CD4-positive, alpha-beta T cell treated with Interleukin-17A for 1 hour (primary cell): Measurements from ENCODE around the gene ESPNL.
"Not testable (repeated sequence)": the region's sequence is repeated elsewhere in the genome, so short reads cannot be mapped to it uniquely, and the experiment has no call there.

Experiments used
- DNase-seq: peaks from one replicate; pipeline ENCODE4 v3.0.0-alpha.2; 2020

ESPNL gene, protein sequence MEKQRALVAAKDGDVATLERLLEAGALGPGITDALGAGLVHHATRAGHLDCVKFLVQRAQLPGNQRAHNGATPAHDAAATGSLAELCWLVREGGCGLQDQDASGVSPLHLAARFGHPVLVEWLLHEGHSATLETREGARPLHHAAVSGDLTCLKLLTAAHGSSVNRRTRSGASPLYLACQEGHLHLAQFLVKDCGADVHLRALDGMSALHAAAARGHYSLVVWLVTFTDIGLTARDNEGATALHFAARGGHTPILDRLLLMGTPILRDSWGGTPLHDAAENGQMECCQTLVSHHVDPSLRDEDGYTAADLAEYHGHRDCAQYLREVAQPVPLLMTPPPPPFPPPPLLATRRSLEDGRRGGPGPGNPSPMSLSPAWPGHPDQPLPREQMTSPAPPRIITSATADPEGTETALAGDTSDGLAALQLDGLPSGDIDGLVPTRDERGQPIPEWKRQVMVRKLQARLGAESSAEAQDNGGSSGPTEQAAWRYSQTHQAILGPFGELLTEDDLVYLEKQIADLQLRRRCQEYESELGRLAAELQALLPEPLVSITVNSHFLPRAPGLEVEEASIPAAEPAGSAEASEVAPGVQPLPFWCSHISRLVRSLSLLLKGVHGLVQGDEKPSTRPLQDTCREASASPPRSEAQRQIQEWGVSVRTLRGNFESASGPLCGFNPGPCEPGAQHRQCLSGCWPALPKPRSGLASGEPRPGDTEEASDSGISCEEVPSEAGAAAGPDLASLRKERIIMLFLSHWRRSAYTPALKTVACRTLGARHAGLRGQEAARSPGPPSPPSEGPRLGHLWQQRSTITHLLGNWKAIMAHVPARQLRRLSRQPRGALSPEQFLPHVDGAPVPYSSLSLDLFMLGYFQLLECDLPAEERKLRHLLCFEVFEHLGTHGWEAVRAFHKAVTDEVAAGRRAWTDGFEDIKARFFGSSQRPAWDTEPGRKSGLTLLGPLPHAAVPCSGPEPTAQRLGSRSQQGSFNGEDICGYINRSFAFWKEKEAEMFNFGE

GRCh38 chr2:238100049-238100820 lies at the start of gene ESPNL:
TSS of gene ESPNL (plus strand) at chr2:238100340. CDS start at chr2:238100420, 80 bp downstream.
- no peak for DNase-seq

DNA sequence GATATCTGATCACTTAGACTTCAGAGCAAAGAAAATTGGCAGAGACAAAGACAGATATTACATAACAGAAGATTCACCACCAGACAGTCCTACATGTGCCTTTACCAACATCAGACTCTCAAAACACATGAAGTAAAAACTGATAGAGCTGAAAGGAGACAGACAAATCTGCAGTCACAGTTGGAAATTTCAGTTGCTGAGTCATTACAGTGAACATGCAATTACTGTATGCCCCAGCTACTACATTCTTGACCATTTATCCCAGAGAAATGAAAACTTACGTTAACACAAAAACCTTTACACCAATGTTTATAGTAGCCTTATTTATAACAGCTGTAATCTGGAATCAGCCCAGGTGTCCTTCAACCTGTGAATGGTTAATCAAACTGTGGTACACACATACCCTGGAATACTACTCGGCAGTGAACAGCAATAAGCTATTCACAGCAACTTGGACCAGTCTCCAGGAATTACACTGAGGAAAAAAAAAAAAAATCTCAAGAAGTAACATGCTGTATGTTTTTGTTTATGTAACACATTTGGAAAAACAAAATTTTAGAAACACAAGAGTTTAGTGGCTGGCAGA lies 46.9 kb upstream of the ESPNL start:
- no peak for DNase-seq

DNA sequence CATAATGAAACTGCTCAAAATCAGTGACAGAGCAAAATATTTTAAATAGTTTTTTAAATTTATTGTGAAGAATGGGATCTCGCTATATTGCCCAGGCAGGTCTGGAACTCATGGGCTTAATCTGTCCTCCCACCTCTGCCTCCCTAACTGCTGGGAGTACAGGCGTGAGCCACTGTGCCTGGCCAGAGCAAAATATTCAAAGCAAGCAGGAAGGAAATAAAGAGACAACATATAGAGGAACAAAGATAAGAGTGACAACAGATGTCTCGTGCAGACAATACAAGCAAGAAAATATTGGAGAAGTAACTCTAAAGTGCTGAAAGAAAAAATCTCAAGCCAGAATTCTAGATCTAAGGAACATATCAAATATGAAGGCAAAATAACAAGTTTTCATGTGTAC lies 44.3 kb upstream of the ESPNL start:
- no peak for DNase-seq

- DNase-seq, result not testable (repeated sequence)
These were observed 42.2 kb upstream of the ESPNL start for GRCh38 chr2:238057696-238058575.

DNA sequence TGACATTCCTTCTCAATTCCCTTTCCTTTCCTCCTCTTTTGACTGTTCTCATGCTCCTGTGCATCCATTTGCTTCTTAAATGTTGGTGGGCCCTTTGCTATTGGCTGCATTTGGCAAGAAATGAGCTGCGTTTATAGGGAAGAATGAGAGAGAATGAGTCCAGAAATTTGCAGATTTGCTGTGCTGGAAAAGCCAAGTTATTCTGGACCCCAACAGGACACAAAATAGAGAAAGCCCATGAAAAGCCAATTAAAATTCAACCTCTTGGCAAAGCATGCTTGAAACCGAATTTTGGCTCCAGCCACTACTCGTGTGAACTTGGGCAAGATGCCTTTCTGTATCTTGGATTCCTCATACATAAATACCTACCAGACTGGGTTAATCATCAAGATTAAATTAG lies 40.6 kb upstream of the ESPNL start:
- no peak for DNase-seq

- no peak for DNase-seq
These were observed 40.0 kb upstream of the ESPNL start for GRCh38 chr2:238060096-238060541.

DNA sequence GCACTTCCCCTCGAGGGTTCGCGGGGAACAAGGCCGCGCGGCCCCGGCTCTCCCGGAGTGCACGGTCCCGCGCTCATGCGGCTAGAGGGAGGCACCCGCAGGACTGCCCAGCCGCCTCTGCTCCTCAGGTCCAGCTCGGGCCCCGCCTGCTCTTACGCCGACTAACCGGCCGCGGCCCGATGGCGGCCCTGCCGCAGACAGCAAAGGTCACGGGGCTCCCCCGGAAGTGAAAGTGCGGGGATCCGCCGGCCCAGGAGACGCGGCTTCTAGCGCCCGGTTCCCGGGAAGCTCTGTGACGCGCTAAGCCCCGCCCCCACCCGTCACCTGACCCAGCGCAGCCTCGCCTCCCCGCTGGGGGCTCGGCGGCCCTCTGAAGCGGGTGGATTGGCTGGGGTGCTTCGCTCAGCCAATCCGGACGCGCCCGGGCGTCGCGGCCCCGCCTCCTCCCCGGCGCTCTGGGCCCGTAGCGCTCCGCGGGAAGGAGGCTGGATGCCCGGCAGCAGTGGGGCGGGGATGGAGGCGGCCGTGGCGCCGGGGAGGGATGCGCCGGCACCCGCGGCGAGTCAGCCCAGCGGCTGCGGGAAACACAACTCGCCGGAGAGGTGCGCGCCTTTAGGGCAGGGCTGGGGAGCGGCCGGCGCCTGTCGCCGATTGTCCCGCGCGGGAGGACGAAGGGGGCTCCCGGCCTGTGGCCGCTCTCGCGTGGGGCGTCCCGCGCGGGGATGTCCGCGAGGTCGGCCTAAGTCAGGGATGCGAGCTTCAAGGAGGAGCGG lies 39.4 kb upstream of the ESPNL start, which contains the start of gene SCLY:
SCLY (plus strand) TSS at position 460 of the 773 bp plus-strand sequence; CDS start at position 514, 54 bp downstream.
- peak; percentile 97 for DNase-seq

- DNase-seq, result no peak
These were observed 38.6 kb upstream of the ESPNL start for GRCh38 chr2:238061315-238062202.

DNA sequence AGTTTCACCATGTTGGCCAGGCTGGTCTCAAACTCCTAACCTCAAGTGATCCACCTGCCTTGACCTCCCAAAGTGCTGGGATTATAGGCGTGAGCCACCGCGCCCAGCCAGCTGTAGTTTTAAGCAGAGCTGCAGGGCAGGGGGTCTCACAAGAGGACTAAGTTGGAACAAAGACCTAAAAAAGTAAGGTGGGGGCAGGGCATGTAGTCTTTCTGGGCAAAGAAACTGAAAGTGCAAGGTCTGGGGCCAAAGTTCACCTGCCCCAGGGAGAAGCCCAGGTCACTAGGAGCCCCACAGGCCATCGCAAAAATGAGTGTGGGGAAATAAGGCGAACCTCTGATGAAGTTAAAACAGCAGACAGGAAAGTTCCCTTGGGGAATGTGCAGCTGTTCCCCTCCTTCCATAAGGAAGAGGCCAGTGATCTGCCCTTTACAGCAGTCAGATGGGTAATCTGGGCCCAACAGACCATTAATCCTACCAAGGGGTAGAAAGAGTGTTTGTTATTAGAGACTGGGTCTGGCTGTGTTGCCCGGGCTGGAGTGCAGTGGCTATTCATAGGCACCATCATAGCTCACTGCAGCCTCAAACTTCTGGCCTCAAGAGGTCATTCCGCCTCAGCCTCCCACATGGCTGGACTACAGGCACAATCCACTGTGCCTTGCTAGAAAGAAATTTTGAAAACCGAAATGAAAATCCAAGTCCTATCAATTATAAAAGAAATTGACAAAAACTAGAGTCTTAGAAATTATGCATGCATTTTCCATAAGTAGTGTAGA lies 36.5 kb upstream of the ESPNL start:
- no peak for DNase-seq

DNA sequence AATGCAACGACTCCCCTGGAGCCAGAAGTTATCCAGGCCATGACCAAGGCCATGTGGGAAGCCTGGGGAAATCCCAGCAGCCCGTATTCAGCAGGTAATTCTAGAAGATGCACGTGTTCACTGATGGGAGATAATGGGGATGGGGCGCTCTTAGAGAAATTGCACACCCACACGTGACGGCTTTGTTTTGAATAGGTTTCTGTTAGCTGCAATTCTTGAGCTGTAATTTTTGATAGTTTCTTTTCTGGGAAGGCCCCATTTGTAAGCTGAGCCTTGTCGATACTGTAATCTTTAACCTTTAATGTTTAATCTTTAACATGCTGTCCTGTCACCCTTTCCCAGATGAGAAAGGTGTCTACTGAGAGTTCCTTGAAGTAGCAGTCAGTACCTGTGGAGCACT lies 35.8 kb upstream of the ESPNL start:
- no peak for DNase-seq

GRCh38 chr2:238065071-238065846 lies 34.9 kb upstream of the ESPNL start:
- no peak for DNase-seq

- DNase-seq, result no peak
These were observed 33.9 kb upstream of the ESPNL start for GRCh38 chr2:238066218-238066617.

DNA sequence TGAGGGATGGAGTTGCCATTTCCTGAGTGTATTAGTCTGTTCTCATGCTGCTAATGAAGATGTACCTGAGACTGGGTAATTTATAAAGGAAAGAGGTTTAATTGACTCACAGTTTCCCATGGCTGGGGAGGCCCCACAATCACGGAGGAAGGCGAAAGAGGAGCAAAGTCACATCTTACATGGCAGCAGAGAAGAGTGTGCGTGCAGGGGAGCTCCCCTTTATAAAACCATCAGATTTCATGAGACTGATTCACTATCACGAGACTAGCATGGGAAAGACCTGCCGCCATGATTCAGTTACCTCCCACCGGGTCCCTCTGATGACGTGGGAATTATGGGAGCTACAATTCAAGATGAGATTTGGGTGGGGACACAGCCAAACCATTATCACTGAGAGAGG lies 33.4 kb upstream of the ESPNL start:
- DNase-seq, result not testable (repeated sequence)

- DNase-seq, result no peak
These were observed 32.2 kb upstream of the ESPNL start for GRCh38 chr2:238067939-238068338.

DNA sequence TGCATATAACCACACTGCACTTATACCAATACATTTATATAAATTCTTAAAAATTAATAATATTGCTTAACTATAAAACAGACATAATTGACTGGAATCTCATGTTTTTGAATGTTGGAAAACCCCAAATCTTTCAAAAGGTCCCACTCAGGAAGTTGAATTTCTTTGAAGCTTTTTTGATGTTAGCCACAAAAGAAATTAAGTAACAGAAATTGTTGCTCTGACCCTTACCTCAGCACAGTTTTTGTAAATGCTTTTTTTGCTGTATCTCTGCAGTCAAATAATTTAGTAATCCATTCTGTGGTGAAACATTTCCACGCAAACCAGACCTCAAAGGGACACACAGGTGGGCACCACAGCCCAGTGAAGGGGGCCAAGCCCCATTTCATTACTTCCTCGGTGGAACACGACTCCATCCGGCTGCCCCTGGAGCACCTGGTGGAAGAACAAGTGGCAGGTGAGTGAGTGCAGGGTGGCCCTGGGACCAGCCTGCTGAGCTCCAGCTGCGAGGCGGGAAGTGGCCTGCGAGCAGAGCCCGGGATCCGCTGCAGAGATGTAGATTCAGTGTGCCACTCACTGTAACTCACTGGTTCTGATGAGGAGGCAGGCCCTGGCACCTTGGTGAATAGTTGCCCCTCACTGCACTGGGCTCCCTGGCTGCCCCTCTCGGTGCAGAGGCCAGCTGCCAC lies 31.0 kb upstream of the ESPNL start:
- DNase-seq, result peak; percentile 45

- no peak for DNase-seq
These were observed 30.3 kb upstream of the ESPNL start for GRCh38 chr2:238069877-238070276.

- no peak for DNase-seq
These were observed 24.7 kb upstream of the ESPNL start for GRCh38 chr2:238075397-238075796.
